Liver (tissue), 9 donors: Measurements from ENCODE around the gene RASGRP1. TPM values are rescaled to one million over a fixed set of nuclear protein-coding genes. Genes with fewer than 3 reads are reported as not detected.

Source experiments
- DNase-seq: peaks from one replicate; pipeline ENCODE4 v3.0.0-alpha.2; 2017; ENCODE audit warnings: low spot score
- H3K27ac ChIP-seq, 2 donors: one replicate each; pipeline ENCODE4 v1.7.0; 2013; ENCODE audit warnings: inconsistent platforms in 2 of 2, low read length in 2 of 2, control low read depth in 1 of 2, low read depth in 1 of 2, mild to moderate bottlenecking in 1 of 2
- H3K27me3 ChIP-seq, 4 donors: one replicate each; pipeline versions ENCODE4 v1.6.1 to v1.7.0; 2013; ENCODE audit warnings: low read length in 3 of 4, inconsistent platforms in 1 of 4, mild to moderate bottlenecking in 1 of 4, moderate library complexity in 1 of 4; ENCODE audit not compliant: control insufficient read depth in 4 of 4, insufficient read depth in 4 of 4
- H3K36me3 ChIP-seq, 4 donors: one replicate each; pipeline versions ENCODE4 v1.6.1 to v1.7.0; 2013; ENCODE audit warnings: low read length in 3 of 4, mild to moderate bottlenecking in 3 of 4, low read depth in 1 of 4, moderate library complexity in 1 of 4; ENCODE audit not compliant: control insufficient read depth in 4 of 4, insufficient read depth in 3 of 4
- H3K4me1 ChIP-seq, 4 donors: one replicate each; pipeline versions ENCODE4 v1.6.1 to v1.7.0; 2013; ENCODE audit warnings: low read length in 3 of 4, mild to moderate bottlenecking in 3 of 4, moderate library complexity in 1 of 4; ENCODE audit not compliant: control insufficient read depth in 4 of 4, insufficient read depth in 4 of 4
- H3K4me3 ChIP-seq, 3 donors: one replicate each; pipeline versions ENCODE4 v1.6.1 to v1.7.0; 2013; ENCODE audit warnings: low read length in 3 of 3, control low read depth in 1 of 3, low read depth in 1 of 3, mild to moderate bottlenecking in 1 of 3
- H3K9ac ChIP-seq, 2 donors: one replicate each; pipeline ENCODE4 v1.7.0; 2013; ENCODE audit warnings: low read length in 2 of 2, mild to moderate bottlenecking in 2 of 2, moderate library complexity in 2 of 2, control low read depth in 1 of 2, low read depth in 1 of 2
- H3K9me3 ChIP-seq, 4 donors: one replicate each; pipeline versions ENCODE4 v1.6.1 to v1.7.0; 2013; ENCODE audit warnings: low read length in 3 of 4; ENCODE audit not compliant: control insufficient read depth in 4 of 4
- FOXA1 ChIP-seq: IDR thresholded peaks from 2 replicates; pipeline ENCODE4 v1.6.1; 2016; ENCODE audit warnings: antibody characterized with exemption
- FOXA2 ChIP-seq: IDR thresholded peaks from 2 replicates; pipeline ENCODE4 v1.6.1; 2016; ENCODE audit warnings: antibody characterized with exemption
- GABPA ChIP-seq, 2 donors: IDR thresholded peaks in 1 of 2; conservative IDR thresholded peaks in 1 of 2; 2 replicates each; pipeline ENCODE4 v1.6.1; 2016; ENCODE audit warnings: antibody characterized with exemption in 2 of 2, mild to moderate bottlenecking in 1 of 2, moderate library complexity in 1 of 2
- HNF4A ChIP-seq, 2 donors: conservative IDR thresholded peaks; 2 replicates each; pipeline ENCODE4 v1.6.1; 2016; ENCODE audit warnings: antibody characterized with exemption in 2 of 2, mild to moderate bottlenecking in 2 of 2
- HNF4G ChIP-seq: IDR thresholded peaks from 2 replicates; pipeline ENCODE4 v1.6.1; 2016; ENCODE audit warnings: antibody characterized with exemption
- JUND ChIP-seq, 2 donors: IDR thresholded peaks; 2 replicates each; pipeline ENCODE4 v1.6.1; 2016; ENCODE audit warnings: antibody characterized with exemption in 2 of 2
- NR2F2 ChIP-seq: IDR thresholded peaks from 2 replicates; pipeline ENCODE4 v1.6.1; 2016; ENCODE audit warnings: antibody characterized with exemption
- RAD21 ChIP-seq, 2 donors: IDR thresholded peaks; 2 replicates each; pipeline ENCODE4 v1.6.1; 2016; ENCODE audit warnings: antibody characterized with exemption in 2 of 2, mild to moderate bottlenecking in 2 of 2
- RXRA ChIP-seq, 2 donors: IDR thresholded peaks; 2 replicates each; pipeline ENCODE4 v1.6.1; 2017 to 2018; ENCODE audit warnings: antibody characterized with exemption in 2 of 2, mild to moderate bottlenecking in 1 of 2
- YY1 ChIP-seq: IDR thresholded peaks from 2 replicates; pipeline ENCODE4 v1.6.1; 2016; ENCODE audit warnings: antibody characterized with exemption, mild to moderate bottlenecking
- ZBTB33 ChIP-seq: IDR thresholded peaks from 2 replicates; pipeline ENCODE4 v1.6.1; 2016; ENCODE audit warnings: antibody characterized with exemption
- WGBS: extraction: QIAGEN DNeasy Blood & Tissue Kit; methylation state at CpG from one replicate; pipeline ENCODE4 v1.1.7; 2013; 5-methylcytosine and 5-hydroxymethylcytosine counted together
- polyA plus RNA-seq, 2 donors: library from polyadenylated mRNA; stranded (reverse) in 1 of 2; unstranded in 1 of 2; fragments of 200-250 nt in 1 of 2; fragments of >200 nt in 1 of 2; fragmentation: Nextera tagmentation in 1 of 2; extraction: Ambion mirVana in 1 of 2; gene quantifications; one replicate each; pipeline versions ENCODE4 v1.2.1 to v1.2.3, GENCODE V29; 2013 to 2015
- total RNA-seq, 2 donors: library from RNA; depleted of rRNA; stranded (reverse); fragments of >200 nt; gene quantifications; one replicate each; pipeline ENCODE4 v1.2.3, GENCODE V29; 2014
- TF ChIP-seq, protein P1 (sequence below): IDR thresholded peaks from 2 replicates; pipeline ENCODE4 v1.6.1; 2016; ENCODE audit warnings: antibody characterized with exemption, mild to moderate bottlenecking
- TF ChIP-seq, protein P2 (sequence below): IDR thresholded peaks from 2 replicates; pipeline ENCODE4 v1.6.1; 2016; ENCODE audit warnings: antibody characterized with exemption
- TF ChIP-seq, protein P3 (sequence below): fragments of 150-350 bp; IDR thresholded peaks from 2 replicates; pipeline ENCODE4 v1.5.1; 2017; ENCODE audit warnings: improper control_type of control experiment, low read depth, low read length; ENCODE audit not compliant: missing input control
- donor health status: healthy.
- donor health status: healthy.
- donor health status: healthy.
- donor health status: healthy.
- donor health status: healthy.

RASGRP1 gene
- total and polyA plus RNA-seq, 4 donors = 0.17 to 0.75 (median 0.47) TPM

DNA sequence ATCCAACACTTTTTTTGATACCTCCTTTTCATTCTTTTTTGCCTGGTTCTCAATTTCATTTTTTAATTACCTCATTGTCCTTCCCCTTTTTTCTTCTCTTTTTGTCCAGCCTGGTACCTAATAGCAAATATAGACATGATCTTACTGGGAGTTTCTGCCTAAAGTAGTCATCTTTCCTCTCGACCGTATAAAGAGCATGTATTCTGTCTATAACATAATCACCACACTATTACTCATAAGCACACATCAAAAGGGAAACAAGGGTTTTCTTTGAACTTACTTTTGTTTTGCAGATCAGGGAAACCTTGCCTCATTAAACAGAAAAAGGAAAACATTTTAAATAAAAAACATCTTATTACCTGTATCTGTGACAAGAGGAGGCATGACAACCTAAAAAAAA is 77.7 kb downstream of the RASGRP1 start:
- no peaks in the 10 kb centered on the region for H3K27me3 ChIP-seq
- H3K9ac ChIP-seq = no peak overlapping the region
- H3K4me3 ChIP-seq = no peak overlapping the region
- TF ChIP-seq ZBTB33 (no peak), RXRA (IDR thresholded peaks at IDR 0.05) (no peak), HNF4G (no peak), FOXA1 (no peak), FOXA2 (no peak), HNF4A (conservative IDR thresholded peaks at IDR 0.05) (no peak), YY1 (no peak), RAD21 (IDR thresholded peaks at IDR 0.05) (no peak), JUND (IDR thresholded peaks at IDR 0.05) (no peak)
- TF ChIP-seq, protein P1, sequence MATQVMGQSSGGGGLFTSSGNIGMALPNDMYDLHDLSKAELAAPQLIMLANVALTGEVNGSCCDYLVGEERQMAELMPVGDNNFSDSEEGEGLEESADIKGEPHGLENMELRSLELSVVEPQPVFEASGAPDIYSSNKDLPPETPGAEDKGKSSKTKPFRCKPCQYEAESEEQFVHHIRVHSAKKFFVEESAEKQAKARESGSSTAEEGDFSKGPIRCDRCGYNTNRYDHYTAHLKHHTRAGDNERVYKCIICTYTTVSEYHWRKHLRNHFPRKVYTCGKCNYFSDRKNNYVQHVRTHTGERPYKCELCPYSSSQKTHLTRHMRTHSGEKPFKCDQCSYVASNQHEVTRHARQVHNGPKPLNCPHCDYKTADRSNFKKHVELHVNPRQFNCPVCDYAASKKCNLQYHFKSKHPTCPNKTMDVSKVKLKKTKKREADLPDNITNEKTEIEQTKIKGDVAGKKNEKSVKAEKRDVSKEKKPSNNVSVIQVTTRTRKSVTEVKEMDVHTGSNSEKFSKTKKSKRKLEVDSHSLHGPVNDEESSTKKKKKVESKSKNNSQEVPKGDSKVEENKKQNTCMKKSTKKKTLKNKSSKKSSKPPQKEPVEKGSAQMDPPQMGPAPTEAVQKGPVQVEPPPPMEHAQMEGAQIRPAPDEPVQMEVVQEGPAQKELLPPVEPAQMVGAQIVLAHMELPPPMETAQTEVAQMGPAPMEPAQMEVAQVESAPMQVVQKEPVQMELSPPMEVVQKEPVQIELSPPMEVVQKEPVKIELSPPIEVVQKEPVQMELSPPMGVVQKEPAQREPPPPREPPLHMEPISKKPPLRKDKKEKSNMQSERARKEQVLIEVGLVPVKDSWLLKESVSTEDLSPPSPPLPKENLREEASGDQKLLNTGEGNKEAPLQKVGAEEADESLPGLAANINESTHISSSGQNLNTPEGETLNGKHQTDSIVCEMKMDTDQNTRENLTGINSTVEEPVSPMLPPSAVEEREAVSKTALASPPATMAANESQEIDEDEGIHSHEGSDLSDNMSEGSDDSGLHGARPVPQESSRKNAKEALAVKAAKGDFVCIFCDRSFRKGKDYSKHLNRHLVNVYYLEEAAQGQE = no peak
- TF ChIP-seq, protein P2, sequence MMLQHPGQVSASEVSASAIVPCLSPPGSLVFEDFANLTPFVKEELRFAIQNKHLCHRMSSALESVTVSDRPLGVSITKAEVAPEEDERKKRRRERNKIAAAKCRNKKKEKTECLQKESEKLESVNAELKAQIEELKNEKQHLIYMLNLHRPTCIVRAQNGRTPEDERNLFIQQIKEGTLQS = no peak
- H3K36me3 ChIP-seq = peaks cover 0 to 15% (median 4%) of the 10 kb centered on the region in 4 donors
- WGBS = 89% methylated on average over 2 of the region's 2 CpGs
- no peak for DNase-seq
- H3K27ac ChIP-seq = no peak overlapping the region
- H3K4me1 ChIP-seq = no peaks in the 10 kb centered on the region
- no peaks in the 10 kb centered on the region for H3K9me3 ChIP-seq

GRCh38 chr15:38482572-38482971 is 82.0 kb downstream of the RASGRP1 start:
- H3K4me1 ChIP-seq = no peaks in the 10 kb centered on the region
- no peak overlapping the region for H3K4me3 ChIP-seq
- TF ChIP-seq, protein P3, sequence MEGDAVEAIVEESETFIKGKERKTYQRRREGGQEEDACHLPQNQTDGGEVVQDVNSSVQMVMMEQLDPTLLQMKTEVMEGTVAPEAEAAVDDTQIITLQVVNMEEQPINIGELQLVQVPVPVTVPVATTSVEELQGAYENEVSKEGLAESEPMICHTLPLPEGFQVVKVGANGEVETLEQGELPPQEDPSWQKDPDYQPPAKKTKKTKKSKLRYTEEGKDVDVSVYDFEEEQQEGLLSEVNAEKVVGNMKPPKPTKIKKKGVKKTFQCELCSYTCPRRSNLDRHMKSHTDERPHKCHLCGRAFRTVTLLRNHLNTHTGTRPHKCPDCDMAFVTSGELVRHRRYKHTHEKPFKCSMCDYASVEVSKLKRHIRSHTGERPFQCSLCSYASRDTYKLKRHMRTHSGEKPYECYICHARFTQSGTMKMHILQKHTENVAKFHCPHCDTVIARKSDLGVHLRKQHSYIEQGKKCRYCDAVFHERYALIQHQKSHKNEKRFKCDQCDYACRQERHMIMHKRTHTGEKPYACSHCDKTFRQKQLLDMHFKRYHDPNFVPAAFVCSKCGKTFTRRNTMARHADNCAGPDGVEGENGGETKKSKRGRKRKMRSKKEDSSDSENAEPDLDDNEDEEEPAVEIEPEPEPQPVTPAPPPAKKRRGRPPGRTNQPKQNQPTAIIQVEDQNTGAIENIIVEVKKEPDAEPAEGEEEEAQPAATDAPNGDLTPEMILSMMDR = no peak
- TF ChIP-seq GABPA (IDR thresholded peaks at IDR 0.05 in 1 of 2, conservative IDR thresholded peaks at IDR 0.05 in 1 of 2) (no peak), JUND (IDR thresholded peaks at IDR 0.05) (no peak), NR2F2 (no peak)
- DNase-seq = no peak
- H3K9me3 ChIP-seq = no peaks in the 10 kb centered on the region
- H3K36me3 ChIP-seq = peaks cover 1 to 20% (median 6%) of the 10 kb centered on the region in 4 donors
- H3K27me3 ChIP-seq = no peaks in the 10 kb centered on the region
- H3K9ac ChIP-seq = no peak overlapping the region
- H3K27ac ChIP-seq = no peak overlapping the region
